Tibial artery (tissue), 4 donors: ENCODE measurements around the gene ABCC3.

Source experiments
- DNase-seq, 2 donors: peaks; one replicate each; pipeline ENCODE4 v3.0.0-alpha.2; 2019
- H3K27ac ChIP-seq, 2 donors: fragments of 200-600 bp; sonication (generic) in 1 of 2; 1 replicate in 1 of 2; 2 replicates in 1 of 2; pipeline ENCODE4 v1.5.1; 2018 to 2019; ENCODE audit warnings: mild to moderate bottlenecking in 1 of 2
- H3K27me3 ChIP-seq, 2 donors: fragments of 200-600 bp; sonication (generic) in 1 of 2; one replicate each; pipeline versions ENCODE4 v1.5.1 to v1.6.0; 2016 to 2019
- H3K36me3 ChIP-seq, 3 donors: fragments of 200-600 bp; sonication (generic) in 2 of 3; one replicate each; pipeline ENCODE4 v1.5.1; 2016 to 2019; ENCODE audit warnings: mild to moderate bottlenecking in 2 of 3
- H3K4me1 ChIP-seq, 4 donors: fragments of 200-600 bp; sonication (generic) in 2 of 4; 1 replicate in 3 of 4; 2 replicates in 1 of 4; pipeline ENCODE4 v1.5.1; 2016 to 2019
- H3K4me3 ChIP-seq, 2 donors: fragments of 200-600 bp; sonication (generic) in 1 of 2; 1 replicate in 1 of 2; 2 replicates in 1 of 2; pipeline ENCODE4 v1.5.1; 2018 to 2019; ENCODE audit warnings: mild to moderate bottlenecking in 2 of 2
- H3K9me3 ChIP-seq, 3 donors: fragments of 200-600 bp; sonication (generic) in 1 of 3; one replicate each; pipeline ENCODE4 v1.5.1; 2016 to 2019
- intact Hi-C: fragments of 100-400 bp; cut with DNase I; formaldehyde crosslinking; loops from one replicate; pipeline ENCODE4 v1.15.0; 2023; ENCODE audit warnings: low total_unique reads
- TF ChIP-seq, protein P1 (sequence below), 2 experiments: fragments of 200-600 bp in 1 of 2; fragments of 450-650 bp in 1 of 2; IDR thresholded peaks; one replicate each; pipeline ENCODE4 v1.5.1; 2017 to 2019; ENCODE audit warnings: antibody characterized with exemption in 2 of 2, mild to moderate bottlenecking in 1 of 2, moderate library complexity in 1 of 2

ABCC3 gene

DNA sequence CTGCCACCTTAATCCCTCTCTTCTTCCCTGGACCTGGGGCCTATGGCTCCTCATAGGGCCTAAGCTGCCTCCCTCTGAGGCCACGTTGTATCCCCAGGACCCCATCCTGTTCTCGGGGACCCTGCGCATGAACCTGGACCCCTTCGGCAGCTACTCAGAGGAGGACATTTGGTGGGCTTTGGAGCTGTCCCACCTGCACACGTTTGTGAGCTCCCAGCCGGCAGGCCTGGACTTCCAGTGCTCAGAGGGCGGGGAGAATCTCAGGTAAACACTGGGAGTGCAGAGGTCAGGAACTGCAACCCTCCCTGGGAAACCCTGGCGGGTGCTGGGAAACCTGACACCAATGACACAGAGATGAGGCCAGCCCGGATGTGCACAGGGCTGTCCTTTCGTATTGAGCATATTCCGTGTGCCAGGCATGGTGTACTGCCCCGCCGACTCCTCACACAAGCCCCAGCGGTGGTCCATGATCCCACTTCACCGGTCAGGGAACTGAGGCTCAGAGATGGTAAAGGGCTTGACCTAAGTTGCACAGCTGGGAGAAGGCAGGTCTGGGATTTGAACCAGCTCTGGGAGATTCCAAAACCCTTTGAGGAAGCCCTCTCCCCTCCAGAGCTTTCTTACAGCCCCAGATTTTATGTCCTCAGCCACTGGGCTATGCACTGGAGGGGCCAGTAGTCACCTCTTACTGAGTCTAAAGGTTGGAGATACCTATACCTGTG lies 50.1 kb downstream of the ABCC3 start:
- Histone ChIP-seq H3K36me3 (no peaks in the 10 kb centered on the region), H3K4me3 (no peak overlapping the region), H3K27me3 (no peaks in the 10 kb centered on the region), H3K27ac (no peak overlapping the region), H3K4me1 (peaks cover 3 to 49% (median 28%) of the 10 kb centered on the region in 4 donors), H3K9me3 (no peaks in the 10 kb centered on the region)
- DNase-seq = peak in 1 of 2 donors; percentile 63
- TF ChIP-seq, protein P1, sequence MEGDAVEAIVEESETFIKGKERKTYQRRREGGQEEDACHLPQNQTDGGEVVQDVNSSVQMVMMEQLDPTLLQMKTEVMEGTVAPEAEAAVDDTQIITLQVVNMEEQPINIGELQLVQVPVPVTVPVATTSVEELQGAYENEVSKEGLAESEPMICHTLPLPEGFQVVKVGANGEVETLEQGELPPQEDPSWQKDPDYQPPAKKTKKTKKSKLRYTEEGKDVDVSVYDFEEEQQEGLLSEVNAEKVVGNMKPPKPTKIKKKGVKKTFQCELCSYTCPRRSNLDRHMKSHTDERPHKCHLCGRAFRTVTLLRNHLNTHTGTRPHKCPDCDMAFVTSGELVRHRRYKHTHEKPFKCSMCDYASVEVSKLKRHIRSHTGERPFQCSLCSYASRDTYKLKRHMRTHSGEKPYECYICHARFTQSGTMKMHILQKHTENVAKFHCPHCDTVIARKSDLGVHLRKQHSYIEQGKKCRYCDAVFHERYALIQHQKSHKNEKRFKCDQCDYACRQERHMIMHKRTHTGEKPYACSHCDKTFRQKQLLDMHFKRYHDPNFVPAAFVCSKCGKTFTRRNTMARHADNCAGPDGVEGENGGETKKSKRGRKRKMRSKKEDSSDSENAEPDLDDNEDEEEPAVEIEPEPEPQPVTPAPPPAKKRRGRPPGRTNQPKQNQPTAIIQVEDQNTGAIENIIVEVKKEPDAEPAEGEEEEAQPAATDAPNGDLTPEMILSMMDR (IDR thresholded peaks at IDR 0.05) = no peak
- intact Hi-C loops = loop anchor here (5.0 to 10.0 kb wide), 3 partner anchors 50 to 200 kb away; partner anchors contain the start of gene ABCC3

DNA sequence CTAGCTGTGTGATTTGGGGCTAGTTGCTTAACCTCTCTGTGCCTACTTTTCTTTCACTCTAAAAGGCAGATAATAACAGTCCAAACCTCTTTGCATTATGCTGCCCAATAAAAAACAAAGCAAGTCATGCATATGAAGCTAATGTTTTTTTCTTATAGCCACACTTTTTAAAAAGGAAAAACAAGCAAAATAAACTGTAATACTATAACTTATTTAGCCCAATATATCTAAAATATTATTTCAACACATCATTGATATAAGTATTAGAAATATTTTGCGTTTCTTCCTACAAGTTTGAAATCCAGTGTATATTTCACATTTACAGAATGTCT lies 50.6 kb downstream of the ABCC3 start:
- DNase-seq = no peak
- TF ChIP-seq, protein P1 (IDR thresholded peaks at IDR 0.05) = no peak
- Histone ChIP-seq H3K27ac (peak overlapping the region in 1 of 2 donors; percentile 75), H3K36me3 (no peaks in the 10 kb centered on the region), H3K27me3 (no peaks in the 10 kb centered on the region), H3K4me3 (no peak overlapping the region), H3K4me1 (peaks cover 3 to 54% (median 32%) of the 10 kb centered on the region in 4 donors), H3K9me3 (no peaks in the 10 kb centered on the region)
- intact Hi-C loops = loop anchor here (5.0 to 10.0 kb wide), 3 partner anchors 50 to 200 kb away; partner anchors contain the start of gene ABCC3

DNA sequence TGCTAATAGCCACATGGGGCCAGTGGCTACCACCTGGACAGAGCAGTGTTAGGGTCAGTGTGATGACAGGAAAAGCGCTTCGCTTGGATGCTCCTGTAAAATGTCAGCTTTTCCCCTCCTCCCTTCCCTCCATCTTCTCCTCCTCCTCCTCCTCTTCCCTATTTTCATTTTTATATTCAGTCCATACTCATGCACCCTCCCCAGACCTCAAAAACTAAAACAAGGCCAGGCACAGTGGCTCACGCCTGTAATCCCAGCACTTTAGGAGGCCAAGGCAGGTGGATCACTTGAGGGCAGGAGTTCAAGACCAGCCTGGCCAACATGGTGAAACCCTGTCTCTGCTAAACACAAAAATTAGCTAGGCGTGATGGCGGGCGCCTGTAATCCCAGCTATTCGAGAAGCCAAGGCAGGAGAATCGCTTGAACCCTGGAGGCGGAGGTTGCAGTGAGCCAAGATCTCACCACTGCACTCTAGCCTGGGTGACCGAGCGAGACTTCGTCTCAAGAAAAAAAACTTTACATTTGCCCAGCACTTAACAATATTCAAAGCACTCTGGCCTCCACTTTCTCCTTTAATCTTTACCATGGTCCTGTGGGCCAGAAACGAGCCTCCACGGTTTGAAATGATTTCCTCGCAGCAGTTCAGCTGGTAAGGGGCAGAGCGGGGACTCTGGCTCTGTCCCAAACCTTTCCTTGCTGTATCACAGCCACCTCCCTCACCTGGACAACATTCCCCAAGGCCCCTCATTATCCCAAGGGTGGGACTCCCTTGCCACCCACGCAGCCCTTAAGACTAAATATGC lies 51.2 kb downstream of the ABCC3 start:
- intact Hi-C loops = loop anchor here (5.0 to 10.0 kb wide), 3 partner anchors 51 to 201 kb away; partner anchors contain the start of gene ABCC3
- no peaks in the 10 kb centered on the region for H3K36me3 ChIP-seq
- peak overlapping the region; percentile 75 to 76 for H3K27ac ChIP-seq
- H3K27me3 ChIP-seq = no peaks in the 10 kb centered on the region
- H3K4me3 ChIP-seq = no peak overlapping the region
- TF ChIP-seq, protein P1 (IDR thresholded peaks at IDR 0.05) = no peak
- peaks cover 3 to 54% (median 35%) of the 10 kb centered on the region in 4 donors for H3K4me1 ChIP-seq
- no peaks in the 10 kb centered on the region for H3K9me3 ChIP-seq
- peak in 1 of 2 donors; percentile 46 for DNase-seq

DNA sequence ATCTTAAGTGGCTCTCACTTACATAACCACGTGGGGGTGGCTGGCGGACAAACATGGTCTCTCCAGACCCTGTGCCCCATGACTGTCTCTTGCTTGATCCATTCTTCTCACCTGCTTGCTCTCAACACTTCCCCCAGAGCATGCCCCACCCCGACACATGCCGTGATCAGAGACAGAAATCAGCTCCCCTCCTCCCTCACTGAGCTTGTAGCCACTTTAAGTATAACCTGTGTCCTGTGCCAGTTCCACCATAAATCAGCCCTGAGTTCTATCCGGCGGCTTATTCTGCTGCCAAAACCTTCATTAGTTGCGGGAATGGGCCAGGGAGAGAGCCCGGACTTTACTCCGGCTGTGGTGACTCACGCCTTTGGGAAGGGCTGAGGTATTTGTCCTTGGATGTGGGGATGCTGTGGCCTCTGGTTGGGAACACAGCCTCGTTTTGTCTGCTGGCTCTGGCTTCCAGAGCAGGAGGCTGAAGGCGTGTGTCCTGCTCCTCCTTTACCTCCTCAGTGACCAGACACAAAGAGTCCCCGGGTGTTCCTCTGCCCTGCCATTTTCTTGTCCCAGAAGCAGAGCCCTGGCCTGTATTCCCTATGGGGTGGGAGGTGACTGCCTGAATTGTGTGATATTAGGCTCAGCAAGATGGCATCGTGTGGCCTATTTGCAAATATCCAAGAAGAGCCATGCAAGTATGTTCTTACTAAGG lies 52.0 kb downstream of the ABCC3 start:
- intact Hi-C loops = loop anchor here (5.0 to 10.0 kb wide), 3 partner anchors 52 to 202 kb away; partner anchors contain the start of gene ABCC3
- Histone ChIP-seq H3K4me3 (no peak overlapping the region), H3K27ac (peak overlapping the region; percentile 75 to 76), H3K36me3 (peaks cover 0 to 3% (median 0%) of the 10 kb centered on the region in 3 donors), H3K9me3 (no peaks in the 10 kb centered on the region), H3K4me1 (peaks cover 3 to 46% (median 34%) of the 10 kb centered on the region in 4 donors), H3K27me3 (no peaks in the 10 kb centered on the region)
- TF ChIP-seq, protein P1 (IDR thresholded peaks at IDR 0.05) = no peak
- DNase-seq = peak; percentile 88 to 94
